GM21360 (cell line): Measurements from ENCODE around the gene TMEM200C.

Experiments used
- ATAC-seq: cut with Tn5 transposase; IDR thresholded peaks from one replicate; pipeline ENCODE4 v1.9.1; 2021; ENCODE audit warnings: mild to moderate bottlenecking, moderate library complexity; ENCODE audit not compliant: unreplicated experiment

Gene TMEM200C

DNA sequence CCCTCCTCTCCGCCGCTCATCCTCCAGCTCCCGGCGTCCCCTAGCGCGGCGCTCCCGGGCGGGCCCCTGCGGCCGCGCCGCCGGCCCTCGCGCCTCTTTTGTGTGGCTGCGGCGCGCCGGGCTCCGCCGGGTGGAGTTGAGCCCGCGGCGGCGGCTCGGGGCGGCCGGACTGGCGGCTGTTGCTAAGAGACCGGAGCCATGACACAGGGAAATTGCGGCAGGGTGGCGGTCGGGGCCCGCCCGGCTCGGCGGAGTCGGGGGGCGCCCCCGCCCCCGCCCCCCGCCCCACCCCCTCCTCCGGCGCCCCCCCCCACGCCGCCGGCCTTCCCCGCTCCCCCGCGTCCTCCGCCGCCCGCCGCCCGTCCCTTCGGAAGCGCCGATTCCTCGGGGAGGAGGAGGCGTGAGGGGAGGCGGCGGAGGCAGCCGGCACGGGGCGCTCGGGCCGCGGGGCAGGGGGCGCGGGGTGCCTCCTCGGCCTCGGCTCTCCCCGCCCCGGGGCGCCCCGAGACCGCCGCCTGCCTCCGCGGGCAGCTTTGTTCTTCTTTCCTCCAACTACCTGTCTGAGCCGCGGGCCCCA is at the start of gene TMEM200C:
Gene TMEM200C, minus strand, starts transcription at position 224 of the 577 bp plus-strand sequence. CDS start 3,459 bp downstream, outside the sequence.
- ATAC-seq: peak; percentile 54

DNA sequence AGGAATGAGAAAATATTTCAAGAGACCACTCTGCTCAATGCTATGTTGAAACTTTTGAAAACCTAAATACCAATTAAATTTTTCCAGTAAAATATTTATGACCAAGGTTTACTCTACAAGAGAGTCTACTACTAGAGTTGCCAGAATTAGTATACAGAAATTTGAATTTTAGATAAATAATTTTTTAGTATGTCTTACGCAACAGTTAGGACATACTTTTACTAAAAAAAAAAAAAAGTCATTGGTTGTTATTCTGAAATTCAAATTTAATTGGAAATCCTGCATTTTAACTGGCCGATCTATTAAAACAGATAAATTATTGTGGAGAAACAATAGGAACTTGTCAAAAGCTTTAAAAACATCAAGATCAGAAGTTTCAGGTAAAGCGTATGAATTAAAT is 49.1 kb upstream of the TMEM200C start:
- no peak for ATAC-seq

DNA sequence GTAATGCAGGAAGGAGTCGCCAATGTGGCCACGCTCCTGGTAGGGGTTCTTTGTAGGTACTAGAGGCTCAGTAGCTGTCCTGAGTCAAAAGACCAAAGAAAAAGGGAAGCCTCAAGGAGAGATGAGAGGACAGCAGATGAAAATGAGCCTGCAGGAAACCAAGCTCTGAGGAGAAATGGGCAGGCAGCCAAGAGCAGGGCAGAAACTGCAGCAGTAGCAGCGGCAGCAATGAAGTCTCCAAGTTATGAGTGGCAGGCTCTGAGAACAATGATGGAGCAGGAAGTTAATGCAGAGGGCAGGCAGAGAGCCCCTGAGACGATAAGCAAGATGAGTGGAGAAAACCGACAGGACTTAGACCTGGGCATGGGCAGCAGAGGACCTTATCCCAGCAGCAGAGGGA is 48.2 kb upstream of the TMEM200C start:
- ATAC-seq: no peak

DNA sequence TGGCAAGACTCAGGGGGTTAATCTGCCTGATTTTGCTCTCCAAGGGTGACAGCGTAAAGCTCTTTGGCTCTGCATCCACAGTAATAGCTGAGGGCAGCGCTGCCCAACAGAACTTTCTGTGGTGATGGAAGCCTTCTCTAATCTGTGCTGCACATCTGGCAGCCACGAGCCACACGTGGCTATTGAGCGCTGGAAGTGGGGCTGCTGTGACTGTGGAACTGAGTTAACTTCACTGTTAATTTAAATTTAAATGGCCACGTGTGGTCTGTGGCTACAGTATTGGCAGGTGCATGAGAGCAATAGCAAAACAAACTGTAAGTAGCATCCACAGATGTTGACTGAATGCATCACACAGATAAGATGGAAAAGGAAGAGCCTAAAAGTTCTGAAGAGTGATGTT is 47.3 kb upstream of the TMEM200C start:
- no peak for ATAC-seq

GRCh38 chr18:5941890-5942289 is 46.6 kb upstream of the TMEM200C start:
- no peak for ATAC-seq

DNA sequence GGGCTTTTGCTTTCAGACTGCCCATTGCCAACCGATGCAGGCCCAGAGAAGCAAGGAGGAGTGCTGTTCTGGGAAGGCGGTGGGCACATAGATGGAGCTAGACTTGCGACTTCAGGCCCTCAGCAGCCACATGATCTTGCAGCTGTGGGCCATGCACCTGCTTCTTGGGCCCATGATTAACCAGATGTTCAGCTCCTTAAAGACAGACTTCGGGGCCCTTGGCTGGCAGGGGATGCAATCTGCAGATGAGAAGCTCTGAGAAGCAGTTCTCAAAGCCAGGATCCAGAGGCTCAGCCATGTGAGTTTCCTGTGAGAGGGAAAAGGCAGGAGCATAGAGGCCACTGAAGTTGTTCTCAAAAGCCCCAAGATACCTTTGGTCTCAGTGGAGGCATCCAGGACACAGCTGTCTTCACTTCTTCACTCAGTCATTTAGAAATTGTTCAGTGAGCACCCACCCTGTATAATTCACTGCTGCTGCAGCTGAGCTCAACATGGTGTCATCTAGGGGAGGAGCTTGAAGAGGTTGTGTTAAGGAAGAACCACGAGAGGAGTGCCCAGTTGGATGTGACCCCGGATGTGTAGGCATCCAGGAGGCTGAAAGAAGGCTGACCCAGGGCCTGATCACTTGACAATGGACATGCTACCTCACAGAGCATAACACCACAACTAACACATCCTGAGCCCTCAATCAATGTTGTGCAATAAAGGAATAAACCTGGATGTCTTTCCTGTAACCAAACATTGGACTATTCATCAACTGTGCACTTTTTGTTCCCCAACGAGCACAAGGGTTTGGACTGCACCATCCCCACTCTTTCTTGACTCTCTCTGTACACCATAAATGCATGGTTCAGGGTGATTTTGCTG is 44.7 kb upstream of the TMEM200C start:
- no peak for ATAC-seq

DNA sequence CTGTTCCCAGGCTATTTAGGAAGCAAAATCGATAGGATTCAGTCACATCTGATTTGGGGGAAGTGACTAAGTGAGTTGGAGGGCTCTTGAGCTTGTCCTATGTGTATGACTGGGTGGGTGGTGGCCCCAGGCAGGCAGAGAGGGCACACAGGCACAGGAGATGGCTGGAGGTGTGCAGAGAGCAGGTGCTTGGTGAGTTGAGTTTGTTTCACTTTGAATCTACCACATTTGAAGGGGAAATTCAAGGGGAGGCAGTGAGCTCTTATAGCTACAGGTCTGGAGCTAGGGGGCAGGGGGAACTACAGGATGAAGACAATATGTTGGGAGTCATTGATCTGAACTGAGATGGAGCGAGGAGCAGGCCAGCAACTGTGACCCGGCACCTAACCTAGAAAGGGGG is 42.5 kb upstream of the TMEM200C start:
- no peak for ATAC-seq

GRCh38 chr18:5937121-5937520 is 41.8 kb upstream of the TMEM200C start:
- no peak for ATAC-seq

DNA sequence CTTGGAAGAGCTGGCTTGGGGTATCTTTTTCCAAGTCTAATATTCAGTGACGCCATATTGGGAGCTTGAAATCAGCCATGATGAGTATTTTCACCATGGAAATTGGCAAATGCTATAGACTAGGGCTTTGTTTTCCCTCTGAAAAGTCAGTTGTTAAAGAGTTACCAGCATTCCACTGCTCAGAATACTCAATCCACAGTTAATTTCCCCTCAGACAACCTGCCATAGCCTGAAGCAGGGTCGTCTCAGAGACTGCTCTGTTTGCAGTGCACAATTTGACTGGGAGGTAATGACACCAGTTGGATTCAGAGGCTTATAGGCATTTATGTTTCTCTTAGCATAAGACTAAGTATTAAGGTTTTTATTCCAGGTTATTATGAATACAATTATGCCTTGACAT is 35.5 kb upstream of the TMEM200C start:
- ATAC-seq: no peak

- ATAC-seq: no peak
These were observed 23.0 kb upstream of the TMEM200C start for GRCh38 chr18:5918205-5918858.

DNA sequence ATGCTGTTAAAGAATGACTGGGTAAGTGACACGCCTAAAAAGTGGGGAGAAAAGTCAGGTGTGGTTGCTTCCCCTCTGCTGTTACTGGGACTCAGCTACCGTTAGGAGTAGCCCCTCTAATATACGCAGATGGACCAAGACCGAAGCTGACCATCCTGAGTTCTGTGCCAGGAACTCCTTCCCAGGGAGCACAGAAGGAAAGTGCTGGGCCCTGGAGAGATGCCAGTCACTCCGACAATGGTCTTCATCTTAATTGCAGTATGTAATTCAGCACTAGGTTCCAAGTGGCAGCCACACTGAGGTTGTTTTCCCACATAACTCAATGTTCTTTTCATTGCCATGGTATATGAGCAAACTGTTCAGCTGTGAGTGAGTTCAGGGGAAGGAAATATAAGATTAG is 19.6 kb upstream of the TMEM200C start:
- ATAC-seq: no peak

- no peak for ATAC-seq
These were observed 18.7 kb upstream of the TMEM200C start for GRCh38 chr18:5914016-5914415.

DNA sequence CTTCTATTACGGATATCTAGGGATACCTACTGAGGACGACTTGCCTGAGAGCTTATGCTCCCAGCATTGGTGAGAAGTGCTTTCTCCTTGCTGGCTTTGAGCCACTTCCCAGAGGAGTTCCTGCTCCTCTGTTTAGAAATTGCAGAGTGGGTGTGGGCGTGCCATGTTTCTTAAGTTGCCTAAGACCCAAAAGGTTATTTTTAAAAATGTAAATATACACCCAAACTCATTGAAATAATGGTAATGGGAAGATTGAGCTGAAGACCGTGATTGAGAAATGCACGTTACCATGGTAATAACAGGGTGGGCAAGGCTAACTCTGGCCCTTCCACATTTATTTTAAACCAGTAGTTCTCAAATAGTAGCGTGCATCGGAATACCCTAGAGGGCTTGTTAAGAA is 17.2 kb upstream of the TMEM200C start:
- ATAC-seq: no peak

DNA sequence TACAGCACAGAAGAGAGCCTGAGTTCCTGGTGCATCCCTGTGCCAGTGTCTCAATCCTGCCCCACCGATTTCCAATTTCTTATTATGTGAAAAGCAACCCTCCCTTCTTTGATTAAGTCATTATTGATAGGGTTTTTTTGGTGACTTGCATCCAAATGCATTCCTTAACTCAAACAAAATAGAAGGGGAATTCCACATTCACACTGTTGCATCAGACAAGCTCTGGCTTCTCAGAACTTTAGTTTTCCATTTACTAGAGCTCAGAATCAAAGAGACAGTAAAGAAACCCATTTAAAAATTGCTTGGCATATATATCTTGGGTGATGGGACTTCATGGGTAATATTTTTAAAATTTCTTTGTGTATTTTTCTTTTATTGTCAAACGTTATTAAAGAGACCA is 13.8 kb upstream of the TMEM200C start:
- no peak for ATAC-seq

- no peak for ATAC-seq
These were observed 8.1 kb upstream of the TMEM200C start for GRCh38 chr18:5903386-5903785.

DNA sequence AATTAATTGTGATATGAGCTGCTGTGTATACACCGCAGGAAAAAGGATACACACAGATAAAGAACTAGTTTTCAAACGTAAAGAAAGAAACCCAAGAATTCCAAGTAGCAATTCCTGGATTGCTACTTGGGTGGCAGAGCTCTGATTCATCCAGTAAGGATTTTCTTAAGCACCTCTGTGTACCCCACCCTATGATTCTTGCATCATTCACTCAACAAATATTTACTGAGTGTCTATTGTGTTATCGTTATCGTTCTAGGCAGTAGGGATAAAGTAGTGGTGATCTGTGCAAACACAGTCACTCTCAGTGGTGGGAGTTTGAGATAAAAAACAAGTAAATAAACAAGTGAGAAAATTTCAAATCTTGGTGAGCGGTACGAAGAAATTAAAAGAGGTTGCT is 4.9 kb upstream of the TMEM200C start:
- no peak for ATAC-seq

DNA sequence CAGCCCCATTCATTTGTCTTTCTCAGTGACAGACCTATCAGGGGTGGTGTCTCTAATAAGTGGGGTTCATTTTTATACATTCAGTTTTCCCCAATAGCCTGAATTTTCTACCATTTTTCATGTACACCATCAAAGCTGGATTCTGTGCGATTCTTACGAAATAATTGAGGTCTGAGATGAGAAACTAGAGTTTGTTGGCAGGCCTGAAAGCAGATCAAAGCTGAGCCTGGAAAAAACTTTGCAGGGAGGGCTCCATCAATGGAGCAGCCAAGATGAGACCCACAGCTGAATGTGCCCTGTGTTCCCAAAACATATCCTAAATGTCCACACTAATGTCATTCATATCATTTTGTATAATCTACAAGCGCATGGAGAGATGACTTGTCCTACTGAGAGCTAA is 4.5 kb upstream of the TMEM200C start:
- ATAC-seq: no peak

GRCh38 chr18:5895876-5896740 is 786 bp upstream of the TMEM200C start:
- ATAC-seq: peak; percentile 42

DNA sequence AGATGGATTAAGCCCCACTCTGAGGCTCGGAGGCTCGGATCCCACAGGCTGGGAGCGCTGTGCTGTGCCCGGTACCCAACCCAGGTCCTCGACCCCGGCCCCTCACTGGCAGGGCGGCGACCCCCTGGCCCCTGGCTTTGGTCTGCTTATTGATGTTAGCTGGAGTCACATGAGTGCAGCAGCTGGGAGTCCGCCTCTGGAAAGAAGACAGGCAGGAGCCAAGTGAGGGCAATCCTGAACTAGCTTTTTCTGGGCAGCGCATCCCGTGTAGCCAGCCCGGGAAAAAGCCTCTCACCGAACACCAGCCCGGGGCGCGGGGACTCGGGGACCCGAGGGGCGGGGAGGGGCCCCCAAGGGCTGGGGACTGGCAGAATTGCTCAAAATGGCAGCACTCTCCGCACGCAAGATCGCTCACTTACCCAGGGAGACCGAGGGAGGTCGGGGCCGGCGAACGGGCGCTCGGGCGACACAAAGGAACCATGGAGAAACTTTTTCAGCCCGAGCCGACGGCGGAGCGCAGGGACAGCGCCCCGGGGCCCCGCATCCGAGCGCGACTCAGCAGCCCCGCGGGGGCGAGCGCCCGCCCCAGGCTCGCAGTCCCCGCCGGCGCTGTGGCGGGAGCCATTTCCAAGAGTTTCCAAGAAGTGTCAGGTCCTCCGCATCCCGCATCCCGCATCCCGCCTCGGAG is 567 bp downstream of the TMEM200C start:
- peak; percentile 8 for ATAC-seq

DNA sequence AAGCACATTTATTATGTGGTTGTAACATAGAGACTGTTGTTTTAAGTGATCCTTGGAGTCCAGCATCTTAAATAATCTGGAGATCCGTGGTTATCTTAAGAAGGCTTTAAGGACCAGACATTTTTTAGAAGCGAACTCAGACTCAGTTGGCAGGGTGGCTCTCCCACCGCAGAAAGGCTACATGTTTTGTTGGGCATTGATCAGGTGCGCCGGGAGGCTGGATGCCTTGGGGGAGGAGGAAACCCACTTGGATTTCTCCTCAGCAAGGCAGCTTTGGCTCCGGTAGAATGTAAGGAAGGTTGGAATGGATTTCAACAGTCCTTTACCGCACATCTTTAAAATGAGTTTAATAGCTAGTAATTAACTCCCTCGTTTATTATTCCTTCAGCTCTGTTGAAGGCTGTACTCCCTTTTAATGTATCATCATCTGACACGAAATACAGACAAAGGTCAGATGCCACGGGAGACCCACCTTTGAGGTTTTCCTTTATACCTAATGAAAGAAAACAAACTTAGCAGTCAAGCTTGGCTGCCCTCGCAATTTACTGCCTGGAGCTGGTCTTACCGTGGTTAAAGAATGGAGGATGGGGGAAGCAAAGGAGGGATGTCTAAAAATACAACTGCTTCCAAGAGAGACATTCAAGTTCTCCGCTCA is 1.2 kb downstream of the TMEM200C start:
- no peak for ATAC-seq
